IPS DF 4.7 (cell line): Measurements from ENCODE around the gene MAG.
A peak's percentile ranks its signal among the peaks of the same experiment; 100 is the strongest.

Source experiments
- DNase-seq: peaks from one replicate; pipeline ENCODE4 v3.0.0-alpha.2; 2013; ENCODE audit warnings: low spot score; ENCODE audit errors: extremely low read depth

Gene MAG

GRCh38 chr19:35341006-35341405 lies 49.0 kb downstream of the MAG start:
- no peak for DNase-seq

- DNase-seq: no peak
Observed at GRCh38 chr19:35341565-35342225, 49.7 kb downstream of the MAG start.

- DNase-seq: no peak
Observed at GRCh38 chr19:35342430-35342829, 50.5 kb downstream of the MAG start.

GRCh38 chr19:35344511-35345031 lies 52.6 kb downstream of the MAG start:
- no peak for DNase-seq

GRCh38 chr19:35345671-35346111 lies 53.7 kb downstream of the MAG start:
- no peak for DNase-seq

GRCh38 chr19:35346193-35347052 lies 54.5 kb downstream of the MAG start:
- no peak for DNase-seq

- no peak for DNase-seq
Observed at GRCh38 chr19:35347171-35347929, 55.4 kb downstream of the MAG start, which contains the start of gene FFAR1. Gene FFAR1 (plus strand): TSS chr19:35347902. CDS start chr19:35351552, 3,650 bp downstream.

- no peak for DNase-seq
Observed at GRCh38 chr19:35347930-35348298, 56.0 kb downstream of the MAG start.

GRCh38 chr19:35348911-35349611 lies 57.1 kb downstream of the MAG start:
- DNase-seq: no peak

- no peak for DNase-seq
Observed at GRCh38 chr19:35349614-35350521, 57.9 kb downstream of the MAG start.

GRCh38 chr19:35350591-35350990 lies 58.6 kb downstream of the MAG start:
- no peak for DNase-seq

GRCh38 chr19:35351411-35352176 lies 59.6 kb downstream of the MAG start:
- no peak for DNase-seq

GRCh38 chr19:35352177-35352447 lies 60.2 kb downstream of the MAG start:
- no peak for DNase-seq

- peak; percentile 58 for DNase-seq
Observed at GRCh38 chr19:35352448-35353304, 60.7 kb downstream of the MAG start.

GRCh38 chr19:35353635-35354034 lies 61.7 kb downstream of the MAG start:
- DNase-seq: no peak

- DNase-seq: no peak
Observed at GRCh38 chr19:35354898-35355297, 62.9 kb downstream of the MAG start.

- DNase-seq: no peak
Observed at GRCh38 chr19:35355791-35356460, 64.0 kb downstream of the MAG start.
